ENCODE results near the gene CERS6. TPM values are rescaled to one million over a fixed set of nuclear protein-coding genes. Genes with fewer than 3 reads are reported as not detected.

The CERS6 gene
- total RNA-seq, 1 experiment from 2014 or later, result not detected

DNA sequence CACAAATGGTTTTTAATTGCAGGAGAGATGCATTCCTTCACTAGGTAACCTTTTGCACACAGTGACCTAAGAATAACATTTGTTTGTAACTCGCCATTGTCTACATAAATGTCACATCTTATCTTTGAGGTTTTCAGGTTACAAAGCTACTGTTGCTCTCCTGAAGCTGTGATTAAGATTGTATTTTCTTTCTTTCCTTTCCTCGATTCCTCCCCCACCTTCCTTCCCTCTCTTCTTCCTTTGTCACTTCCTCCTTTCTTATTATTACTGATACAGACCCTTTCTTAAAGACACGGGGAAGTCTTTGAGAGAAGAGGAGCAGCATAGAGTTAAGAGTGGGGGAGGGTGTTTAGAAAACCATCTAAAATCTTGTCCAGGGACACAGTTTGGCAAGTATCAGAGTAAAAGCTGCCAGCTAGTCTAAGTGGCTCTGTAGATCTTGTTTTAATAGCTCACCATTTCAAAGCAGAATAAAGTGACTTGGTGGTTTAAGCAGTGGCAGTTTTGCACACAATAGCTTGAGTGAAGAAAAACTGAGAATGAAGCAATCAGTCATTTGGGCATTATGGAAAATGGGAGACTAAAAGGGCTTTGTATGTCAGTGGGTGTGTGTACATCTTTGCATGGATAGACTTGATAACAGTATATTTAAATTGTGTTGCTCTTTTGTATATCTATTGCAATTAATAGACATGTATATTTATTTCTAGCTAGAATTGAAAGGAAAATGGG lies 10.9 kb downstream of the CERS6 start:
- Histone ChIP-seq H3K36me3 (ENCODE audit: insufficient read depth, low read length) (no peaks in the 10 kb centered on the region), H3K4me2 (ENCODE audit: low read depth, low read length, poor library complexity, severe bottlenecking) (no peak overlapping the region), H3K9me3 (ENCODE audit: low read length) (no peaks in the 10 kb centered on the region), H3K4me1 (ENCODE audit: low read length) (peaks cover 43% of the 10 kb centered on the region), H3K9ac (ENCODE audit: low read length) (no peak overlapping the region), H3K27ac (ENCODE audit: low read length) (no peak overlapping the region), H3K27me3 (ENCODE audit: low read length) (no peaks in the 10 kb centered on the region), H3K4me3 (ENCODE audit: low read length) (no peak overlapping the region), H3K9me2 (replicated peaks; ENCODE audit: insufficient read depth, low read length) (no peaks in the 10 kb centered on the region), H4K20me1 (ENCODE audit: insufficient read depth, low read depth, low read length) (no peaks in the 10 kb centered on the region), H3K79me2 (ENCODE audit: low read length) (no peaks in the 10 kb centered on the region), H2AFZ (ENCODE audit: low read length) (no peak overlapping the region)
- no peak for DNase-seq

- Histone ChIP-seq H3K27ac (ENCODE audit: low read length) (no peak overlapping the region), H3K4me1 (ENCODE audit: low read length) (peaks cover 43% of the 10 kb centered on the region), H3K4me2 (ENCODE audit: low read depth, low read length, poor library complexity, severe bottlenecking) (no peak overlapping the region), H4K20me1 (ENCODE audit: insufficient read depth, low read depth, low read length) (no peaks in the 10 kb centered on the region), H3K36me3 (ENCODE audit: insufficient read depth, low read length) (no peaks in the 10 kb centered on the region), H2AFZ (ENCODE audit: low read length) (no peak overlapping the region), H3K9ac (ENCODE audit: low read length) (no peak overlapping the region), H3K9me3 (ENCODE audit: low read length) (no peaks in the 10 kb centered on the region), H3K27me3 (ENCODE audit: low read length) (no peaks in the 10 kb centered on the region; the same call in 1 of the 2 replicates), H3K4me3 (ENCODE audit: low read length) (no peak overlapping the region), H3K79me2 (ENCODE audit: low read length) (no peaks in the 10 kb centered on the region), H3K9me2 (replicated peaks; ENCODE audit: insufficient read depth, low read length) (no peaks in the 10 kb centered on the region)
- no peak for DNase-seq
Observed at GRCh38 chr2:168467729-168468128, 11.7 kb downstream of the CERS6 start.

DNA sequence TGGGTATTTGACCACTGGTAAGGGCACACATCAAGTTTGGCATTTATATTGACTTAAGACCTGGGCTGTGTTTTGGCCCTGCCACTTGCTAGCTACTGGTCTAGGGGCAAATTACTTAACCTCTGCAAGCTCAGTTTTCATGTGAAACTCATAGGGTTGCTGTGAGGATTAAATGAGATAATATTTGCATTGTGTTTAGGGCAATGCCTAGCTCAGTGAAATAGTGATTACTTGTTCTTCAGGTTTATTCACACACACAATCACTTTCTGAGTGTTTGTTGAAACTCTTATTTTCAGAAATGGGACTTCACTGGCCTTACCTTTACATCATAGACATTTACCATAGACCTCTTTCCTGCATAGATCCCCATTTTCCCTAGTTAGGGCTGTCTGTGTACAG lies 12.3 kb downstream of the CERS6 start:
- H3K4me1 ChIP-seq (ENCODE audit: low read length), result peaks cover 43% of the 10 kb centered on the region
- DNase-seq, result no peak
- no peaks in the 10 kb centered on the region for H4K20me1 ChIP-seq (ENCODE audit: insufficient read depth, low read depth, low read length)

GRCh38 chr2:168469281-168469988 lies 13.4 kb downstream of the CERS6 start:
- Histone ChIP-seq H3K9me2 (replicated peaks; ENCODE audit: insufficient read depth, low read length) (no peaks in the 10 kb centered on the region), H4K20me1 (ENCODE audit: insufficient read depth, low read depth, low read length) (no peaks in the 10 kb centered on the region), H3K27me3 (ENCODE audit: low read length) (no peaks in the 10 kb centered on the region; the same call in 1 of the 2 replicates), H3K4me2 (ENCODE audit: low read depth, low read length, poor library complexity, severe bottlenecking) (peak overlapping the region; percentile 33), H3K4me1 (ENCODE audit: low read length) (peaks cover 43% of the 10 kb centered on the region), H2AFZ (ENCODE audit: low read length) (no peak overlapping the region), H3K27ac (ENCODE audit: low read length) (no peak overlapping the region), H3K4me3 (ENCODE audit: low read length) (0 out of 2 replicates have a peak overlapping the region, but pooled peaks have one; percentile 11), H3K36me3 (ENCODE audit: insufficient read depth, low read length) (no peaks in the 10 kb centered on the region), H3K9me3 (ENCODE audit: low read length) (no peaks in the 10 kb centered on the region), H3K9ac (ENCODE audit: low read length) (no peak overlapping the region), H3K79me2 (ENCODE audit: low read length) (no peaks in the 10 kb centered on the region)
- DNase-seq, result peak; percentile 60

More for the DNA sequence above, 12.3 kb downstream of the CERS6 start:
- Histone ChIP-seq H3K27ac (ENCODE audit: low read length) (no peak overlapping the region), H3K79me2 (ENCODE audit: low read length) (no peaks in the 10 kb centered on the region), H3K4me2 (ENCODE audit: low read depth, low read length, poor library complexity, severe bottlenecking) (no peak overlapping the region), H3K9me2 (replicated peaks; ENCODE audit: insufficient read depth, low read length) (no peaks in the 10 kb centered on the region), H3K9me3 (ENCODE audit: low read length) (no peaks in the 10 kb centered on the region), H3K9ac (ENCODE audit: low read length) (no peak overlapping the region), H3K4me3 (ENCODE audit: low read length) (no peak overlapping the region), H3K27me3 (ENCODE audit: low read length) (no peaks in the 10 kb centered on the region; the same call in 1 of the 2 replicates), H2AFZ (ENCODE audit: low read length) (no peak overlapping the region), H3K36me3 (ENCODE audit: insufficient read depth, low read length) (no peaks in the 10 kb centered on the region)

- no peak overlapping the region for H2AFZ ChIP-seq (ENCODE audit: low read length)
- peak overlapping the region; percentile 26; the same call in 1 of the 2 replicates for H3K4me3 ChIP-seq (ENCODE audit: low read length)
Observed at GRCh38 chr2:168470320-168471162, 14.5 kb downstream of the CERS6 start.

GRCh38 chr2:168471163-168471475 lies 15.0 kb downstream of the CERS6 start:
- Histone ChIP-seq H3K4me1 (ENCODE audit: low read length) (peaks cover 43% of the 10 kb centered on the region), H3K9me3 (ENCODE audit: low read length) (no peaks in the 10 kb centered on the region), H3K36me3 (ENCODE audit: insufficient read depth, low read length) (no peaks in the 10 kb centered on the region), H3K27me3 (ENCODE audit: low read length) (no peaks in the 10 kb centered on the region; the same call in 1 of the 2 replicates), H3K4me2 (ENCODE audit: low read depth, low read length, poor library complexity, severe bottlenecking) (peak overlapping the region; percentile 33), H3K4me3 (ENCODE audit: low read length) (peak overlapping the region; percentile 26; the same call in 1 of the 2 replicates), H3K9ac (ENCODE audit: low read length) (no peak overlapping the region), H4K20me1 (ENCODE audit: insufficient read depth, low read depth, low read length) (no peaks in the 10 kb centered on the region), H2AFZ (ENCODE audit: low read length) (no peak overlapping the region), H3K79me2 (ENCODE audit: low read length) (no peaks in the 10 kb centered on the region), H3K9me2 (replicated peaks; ENCODE audit: insufficient read depth, low read length) (no peaks in the 10 kb centered on the region), H3K27ac (ENCODE audit: low read length) (no peak overlapping the region)
- DNase-seq, result no peak

More at GRCh38 chr2:168470320-168471162, 14.5 kb downstream of the CERS6 start:
- no peaks in the 10 kb centered on the region for H3K36me3 ChIP-seq (ENCODE audit: insufficient read depth, low read length)
- no peaks in the 10 kb centered on the region for H3K9me2 ChIP-seq (replicated peaks; ENCODE audit: insufficient read depth, low read length)
- H3K4me1 ChIP-seq (ENCODE audit: low read length), result peaks cover 43% of the 10 kb centered on the region
- peak; percentile 67 for DNase-seq
- H4K20me1 ChIP-seq (ENCODE audit: insufficient read depth, low read depth, low read length), result no peaks in the 10 kb centered on the region
- H3K9ac ChIP-seq (ENCODE audit: low read length), result no peak overlapping the region
- no peaks in the 10 kb centered on the region; the same call in 1 of the 2 replicates for H3K27me3 ChIP-seq (ENCODE audit: low read length)
- H3K27ac ChIP-seq (ENCODE audit: low read length), result no peak overlapping the region
- peak overlapping the region; percentile 33 for H3K4me2 ChIP-seq (ENCODE audit: low read depth, low read length, poor library complexity, severe bottlenecking)
- H3K9me3 ChIP-seq (ENCODE audit: low read length), result no peaks in the 10 kb centered on the region
- no peaks in the 10 kb centered on the region for H3K79me2 ChIP-seq (ENCODE audit: low read length)

- no peaks in the 10 kb centered on the region for H3K79me2 ChIP-seq (ENCODE audit: low read length)
- no peaks in the 10 kb centered on the region; the same call in 1 of the 2 replicates for H3K27me3 ChIP-seq (ENCODE audit: low read length)
- DNase-seq, result no peak
- H3K36me3 ChIP-seq (ENCODE audit: insufficient read depth, low read length), result no peaks in the 10 kb centered on the region
- no peak overlapping the region for H3K9ac ChIP-seq (ENCODE audit: low read length)
- H3K27ac ChIP-seq (ENCODE audit: low read length), result no peak overlapping the region
- H3K4me3 ChIP-seq (ENCODE audit: low read length), result no peak overlapping the region
- no peaks in the 10 kb centered on the region for H4K20me1 ChIP-seq (ENCODE audit: insufficient read depth, low read depth, low read length)
- H3K4me1 ChIP-seq (ENCODE audit: low read length), result peaks cover 13% of the 10 kb centered on the region
- H2AFZ ChIP-seq (ENCODE audit: low read length), result no peak overlapping the region
- no peaks in the 10 kb centered on the region for H3K9me2 ChIP-seq (replicated peaks; ENCODE audit: insufficient read depth, low read length)
- no peaks in the 10 kb centered on the region for H3K9me3 ChIP-seq (ENCODE audit: low read length)
- H3K4me2 ChIP-seq (ENCODE audit: low read depth, low read length, poor library complexity, severe bottlenecking), result no peak overlapping the region
Observed at GRCh38 chr2:168475636-168476035, 19.6 kb downstream of the CERS6 start.

- H3K4me1 ChIP-seq (ENCODE audit: low read length), result no peaks in the 10 kb centered on the region
- no peak overlapping the region for H3K9ac ChIP-seq (ENCODE audit: low read length)
- no peaks in the 10 kb centered on the region for H3K36me3 ChIP-seq (ENCODE audit: insufficient read depth, low read length)
- H3K9me2 ChIP-seq (replicated peaks; ENCODE audit: insufficient read depth, low read length), result no peaks in the 10 kb centered on the region
- H3K79me2 ChIP-seq (ENCODE audit: low read length), result no peaks in the 10 kb centered on the region
- no peak overlapping the region for H2AFZ ChIP-seq (ENCODE audit: low read length)
- no peak overlapping the region for H3K4me3 ChIP-seq (ENCODE audit: low read length)
- no peak overlapping the region for H3K27ac ChIP-seq (ENCODE audit: low read length)
- DNase-seq, result no peak
- H3K27me3 ChIP-seq (ENCODE audit: low read length), result no peaks in the 10 kb centered on the region
- H3K9me3 ChIP-seq (ENCODE audit: low read length), result no peaks in the 10 kb centered on the region
- H4K20me1 ChIP-seq (ENCODE audit: insufficient read depth, low read depth, low read length), result no peaks in the 10 kb centered on the region
- no peak overlapping the region for H3K4me2 ChIP-seq (ENCODE audit: low read depth, low read length, poor library complexity, severe bottlenecking)
Observed at GRCh38 chr2:168478206-168478605, 22.1 kb downstream of the CERS6 start.

Measured in Karpas-422 (cell line).